GM23248 (cell line): ENCODE data around the gene PRSS36. TPM values are rescaled to one million over a fixed set of nuclear protein-coding genes. Genes with fewer than 3 reads are reported as not detected.

Experiments used
- DNase-seq: peaks from one replicate; pipeline ENCODE4 v3.0.0-alpha.2; 2015
- H2AFZ ChIP-seq: fragments of 200-600 bp; sonication (generic); 2 replicates; pipeline ENCODE4 v1.6.1; 2016; ENCODE audit warnings: antibody characterized with exemption
- H3F3A ChIP-seq: fragments of 200-600 bp; sonication (generic); 2 replicates; pipeline ENCODE4 v1.6.1; 2016; ENCODE audit warnings: mild to moderate bottlenecking, antibody characterized with exemption, mixed run types; ENCODE audit not compliant: insufficient read depth
- H3K27ac ChIP-seq: fragments of 200-600 bp; sonication (generic); 2 replicates; pipeline ENCODE4 v1.5.1; 2016; ENCODE audit warnings: mild to moderate bottlenecking
- H3K27me3 ChIP-seq: fragments of 200-600 bp; sonication (generic); replicated peaks from 2 replicates; pipeline ENCODE4 v1.6.1; 2016; ENCODE audit warnings: mild to moderate bottlenecking; ENCODE audit not compliant: insufficient read depth
- H3K36me3 ChIP-seq: fragments of 200-600 bp; sonication (generic); 2 replicates; pipeline ENCODE4 v1.6.1; 2016; ENCODE audit warnings: low read depth, mild to moderate bottlenecking
- H3K4me1 ChIP-seq: fragments of 200-600 bp; sonication (generic); 2 replicates; pipeline ENCODE4 v1.6.1; 2016; ENCODE audit warnings: mild to moderate bottlenecking; ENCODE audit not compliant: insufficient read depth
- H3K4me2 ChIP-seq: fragments of 200-600 bp; sonication (generic); one replicate; pipeline ENCODE4 v1.6.1; 2016; ENCODE audit warnings: mild to moderate bottlenecking; ENCODE audit not compliant: unreplicated experiment
- H3K4me3 ChIP-seq: fragments of 200-600 bp; sonication (generic); 2 replicates; pipeline ENCODE4 v1.5.1; 2016; ENCODE audit warnings: mild to moderate bottlenecking
- H3K79me2 ChIP-seq: fragments of 200-600 bp; sonication (generic); 2 replicates; pipeline ENCODE4 v1.6.1; 2016; ENCODE audit warnings: mild to moderate bottlenecking; ENCODE audit not compliant: insufficient read depth
- H3K9ac ChIP-seq: fragments of 200-600 bp; sonication (generic); 2 replicates; pipeline ENCODE4 v1.6.1; 2016; ENCODE audit warnings: mild to moderate bottlenecking
- H3K9me2 ChIP-seq: fragments of 200-600 bp; sonication (generic); 2 replicates; pipeline ENCODE4 v1.6.1; 2016; ENCODE audit warnings: mixed run types, mild to moderate bottlenecking, moderate library complexity; ENCODE audit not compliant: insufficient read depth
- H3K9me3 ChIP-seq: fragments of 200-600 bp; sonication (generic); one replicate; pipeline ENCODE4 v1.6.1; 2017; ENCODE audit warnings: low read depth
- H4K20me1 ChIP-seq: fragments of 200-600 bp; sonication (generic); 2 replicates; pipeline ENCODE4 v1.6.0; 2016; ENCODE audit not compliant: insufficient read depth
- EZH2 ChIP-seq: fragments of 200-600 bp; sonication (generic); IDR thresholded peaks from 2 replicates; pipeline ENCODE4 v1.6.1; 2018; ENCODE audit warnings: antibody characterized with exemption, mild to moderate bottlenecking; ENCODE audit not compliant: insufficient read depth, poor library complexity, severe bottlenecking
- EZH2phosphoT487 ChIP-seq: fragments of 200-600 bp; sonication (generic); IDR thresholded peaks from 2 replicates; pipeline ENCODE4 v1.6.1; 2018; ENCODE audit warnings: antibody characterized with exemption, moderate library complexity, mild to moderate bottlenecking, low read depth; ENCODE audit not compliant: insufficient read depth
- WGBS, 2 experiments: methylation state at CpG; one replicate each; pipeline ENCODE4 v1.1.6; 2015 to 2017; ENCODE audit warnings: low lambda C conversion rate in 2 of 2, low coverage in 1 of 2; ENCODE audit errors: missing lambda C conversion rate in 2 of 2; 5-methylcytosine and 5-hydroxymethylcytosine counted together
- in situ Hi-C: fragments of 300-500 bp; cut with MboI; formaldehyde crosslinking; loops from 2 replicates; pipeline ENCODE4 v1.15.0; 2020
- polyA plus RNA-seq: library from polyadenylated mRNA; unstranded; fragments of >200 nt; fragmentation: Nextera tagmentation; extraction: Ambion mirVana; gene quantifications from 2 replicates; pipeline ENCODE4 v1.2.1, GENCODE V29; 2016
- total RNA-seq: library from RNA; depleted of rRNA; stranded (reverse); fragments of >200 nt; shearing (Covaris generic); gene quantifications from 2 replicates; pipeline ENCODE4 v1.2.3, GENCODE V29; 2014

PRSS36 gene
- total and polyA plus RNA-seq, 2 experiments from 2014 or later: 2.2 TPM; not detected in 1

DNA sequence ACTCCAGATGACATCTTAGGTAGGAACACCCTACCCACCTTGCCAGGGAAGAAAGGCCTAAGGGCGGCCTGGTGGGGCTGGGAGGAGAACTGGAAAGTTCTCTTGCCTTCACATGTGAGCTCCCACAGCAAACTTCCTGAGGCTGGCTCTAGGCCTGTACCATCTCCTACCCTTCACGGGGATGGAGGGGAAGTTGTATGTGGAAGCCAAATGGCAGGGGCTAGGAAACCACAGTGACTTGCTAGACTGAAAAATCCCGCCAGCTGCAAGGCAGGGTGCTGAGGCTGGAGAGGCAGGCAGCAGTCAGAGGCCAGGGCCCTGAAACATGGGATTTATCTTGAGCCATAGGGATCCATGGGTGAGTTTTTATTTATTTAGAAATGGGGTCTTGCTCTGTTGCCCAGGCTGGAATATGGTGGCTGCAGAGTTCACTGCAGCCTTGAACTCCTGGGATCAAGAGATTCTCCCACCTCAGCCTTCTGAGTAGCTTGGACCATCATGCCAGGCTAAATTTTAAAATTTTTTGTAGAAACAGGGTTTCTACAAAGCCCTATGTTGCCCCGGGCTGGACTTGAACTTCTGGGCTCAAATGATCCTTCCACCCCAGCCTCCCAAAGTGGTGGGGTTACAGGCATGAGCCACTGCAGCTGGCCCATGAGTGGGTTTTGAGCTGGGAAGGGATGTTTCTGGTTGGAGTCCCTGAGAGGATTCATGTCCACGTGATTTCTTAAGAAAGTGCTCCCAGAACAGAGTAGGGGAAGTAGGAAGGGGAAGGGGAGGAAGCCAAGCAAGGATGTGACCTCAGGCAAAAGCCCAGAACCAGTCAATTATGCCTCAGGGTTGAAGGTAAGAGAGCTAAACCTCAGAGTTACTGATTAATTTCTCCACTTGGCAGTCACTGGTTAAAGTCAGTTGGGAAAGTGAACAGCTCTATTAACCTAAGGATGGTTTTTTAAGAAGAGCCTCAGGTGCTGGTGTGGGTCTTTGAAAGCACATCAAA, 36.4 kb downstream of the PRSS36 start:
- peaks cover 16% of the 10 kb centered on the region; the same call in 1 of the 2 replicates for H3K36me3 ChIP-seq
- no peak overlapping the region for H3K4me3 ChIP-seq
- peaks cover 22% of the 10 kb centered on the region for H3K79me2 ChIP-seq
- no peak for DNase-seq
- WGBS, 2 experiments: 59 to 66% methylated on average over 5 of the region's 5 CpGs
- H3K9me3 ChIP-seq: no peaks in the 10 kb centered on the region
- no peaks in the 10 kb centered on the region for H3K9me2 ChIP-seq
- H3F3A ChIP-seq: peaks cover 19% of the 10 kb centered on the region
- no peaks in the 10 kb centered on the region for H4K20me1 ChIP-seq
- no peak overlapping the region for H3K4me2 ChIP-seq
- no peak overlapping the region for H3K27ac ChIP-seq
- peaks cover 9% of the 10 kb centered on the region; the same call in 1 of the 2 replicates for H3K4me1 ChIP-seq
- in situ Hi-C loops: no loop called here
- TF ChIP-seq EZH2: no peak
- no peak overlapping the region for H3K9ac ChIP-seq
- H2AFZ ChIP-seq: no peak overlapping the region
- H3K27me3 ChIP-seq: no peaks in the 10 kb centered on the region

DNA sequence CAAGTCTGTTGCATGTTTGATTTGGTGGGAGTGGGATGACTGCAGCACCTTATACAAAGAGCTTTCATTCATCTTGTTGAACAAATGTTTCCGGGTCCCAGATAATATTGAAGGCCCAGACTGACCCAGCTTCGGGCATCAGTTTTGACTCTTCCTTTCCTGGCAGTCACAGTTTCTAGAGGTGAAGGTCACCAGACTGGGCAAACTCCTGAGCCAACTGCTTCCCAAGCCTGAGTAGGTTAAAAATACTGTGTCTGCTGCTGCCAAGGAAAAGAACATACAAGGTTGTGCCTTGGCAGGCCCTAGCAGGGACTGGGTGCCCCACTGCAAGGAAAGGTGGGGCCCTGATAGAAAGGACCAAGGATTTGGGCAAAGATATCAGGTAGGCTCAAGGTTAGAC, 37.2 kb downstream of the PRSS36 start:
- in situ Hi-C loops: no loop called here
- H3K36me3 ChIP-seq: peaks cover 16% of the 10 kb centered on the region; the same call in 1 of the 2 replicates

DNA sequence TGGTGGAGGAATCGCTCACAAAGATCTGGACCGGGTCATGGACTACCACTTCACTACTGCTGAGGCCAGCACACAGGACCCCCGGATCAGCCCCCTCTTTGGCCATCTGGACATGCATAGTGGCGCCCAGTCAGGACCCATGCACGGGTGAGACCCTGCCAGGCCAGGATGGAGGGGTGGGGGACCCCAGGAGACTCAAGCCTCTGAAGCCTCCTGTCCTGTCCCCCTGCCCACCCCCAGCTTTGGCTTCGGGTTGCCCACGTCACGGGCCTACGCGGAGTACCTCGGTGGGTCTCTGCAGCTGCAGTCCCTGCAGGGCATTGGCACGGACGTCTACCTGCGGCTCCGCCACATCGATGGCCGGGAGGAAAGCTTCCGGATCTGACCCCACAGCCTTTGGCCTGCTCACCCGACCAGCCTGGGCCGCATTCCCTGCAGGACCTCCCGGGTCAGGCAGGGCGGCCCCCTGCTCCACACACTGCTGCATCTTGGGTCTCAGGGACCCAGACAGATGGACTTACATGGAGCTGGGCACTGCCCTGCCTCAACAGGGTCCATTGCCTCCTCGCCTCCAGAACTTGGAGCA, 37.9 kb downstream of the PRSS36 start:
- H2AFZ ChIP-seq: no peak overlapping the region
- H3K79me2 ChIP-seq: peaks cover 24% of the 10 kb centered on the region
- no peak overlapping the region for H3K4me3 ChIP-seq
- H3K4me2 ChIP-seq: no peak overlapping the region
- H4K20me1 ChIP-seq: no peaks in the 10 kb centered on the region
- no peak overlapping the region for H3K9ac ChIP-seq
- TF ChIP-seq EZH2 (no peak), EZH2phosphoT487 (no peak)
- 0 out of 2 replicates have a peak, but pooled peaks cover 6% of the 10 kb centered on the region for H3K4me1 ChIP-seq
- 92 to 93% methylated on average over 23 of the region's 23 CpGs for WGBS, 2 experiments
- no peak for DNase-seq
- H3K27ac ChIP-seq: no peak overlapping the region
- in situ Hi-C loops: no loop called here
- H3F3A ChIP-seq: peaks cover 14% of the 10 kb centered on the region; the same call in 1 of the 2 replicates
- H3K27me3 ChIP-seq: no peaks in the 10 kb centered on the region
- H3K9me2 ChIP-seq: no peaks in the 10 kb centered on the region
- peaks cover 16% of the 10 kb centered on the region; the same call in 1 of the 2 replicates for H3K36me3 ChIP-seq
- no peaks in the 10 kb centered on the region for H3K9me3 ChIP-seq

More for the DNA sequence above, 37.2 kb downstream of the PRSS36 start:
- H3F3A ChIP-seq: peaks cover 14% of the 10 kb centered on the region; the same call in 1 of the 2 replicates
- H3K9ac ChIP-seq: no peak overlapping the region
- peaks cover 24% of the 10 kb centered on the region for H3K79me2 ChIP-seq
- H3K9me2 ChIP-seq: no peaks in the 10 kb centered on the region
- H2AFZ ChIP-seq: no peak overlapping the region
- H3K27me3 ChIP-seq: no peaks in the 10 kb centered on the region
- no peaks in the 10 kb centered on the region for H3K9me3 ChIP-seq
- no peak overlapping the region for H3K4me2 ChIP-seq
- no peak overlapping the region for H3K4me3 ChIP-seq
- TF ChIP-seq EZH2 (no peak), EZH2phosphoT487 (no peak)
- H4K20me1 ChIP-seq: no peaks in the 10 kb centered on the region
- no peak for DNase-seq
- H3K4me1 ChIP-seq: 0 out of 2 replicates have a peak, but pooled peaks cover 6% of the 10 kb centered on the region
- WGBS, 2 experiments: 73 to 80% methylated on average over 2 of the region's 2 CpGs
- H3K27ac ChIP-seq: no peak overlapping the region
